IMR-90 (cell line): ENCODE data around the gene RAI14. TPM values are rescaled to one million over a fixed set of nuclear protein-coding genes. Genes with fewer than 3 reads are reported as not detected.

Experiments
- ATAC-seq: fragments of 200-7000 bp; cut with Tn5 transposase; 2 replicates; pipeline ENCODE4 v1.9.1; 2020; ENCODE audit warnings: low read depth, mild to moderate bottlenecking, moderate library complexity
- BruUV-seq: library from RNA; stranded (reverse); fragments of 400-500 nt; replicated peaks from 2 replicates; lab custom pipeline; 2021; lab: Mats Ljungman, UMichigan
- CTCF ChIA-PET: fragments of 300-600 bp; formaldehyde crosslinking; extraction: SDS; loops from one replicate; lab custom pipeline; 2021; ENCODE audit warnings: antibody characterized with exemption; lab: Yijun Ruan, JAX
- POLR2A ChIA-PET: fragments of 300-600 bp; sonication (Branson Sonifier 250); formaldehyde crosslinking; loops from one replicate; lab custom pipeline; 2022; ENCODE audit warnings: antibody characterized with exemption; ENCODE audit not compliant: unreplicated experiment; lab: Charles Lee
- DNase-seq: peaks from one replicate; pipeline ENCODE4 v3.0.0; 2013
- H2AFZ ChIP-seq: replicated peaks from 2 replicates; pipeline ENCODE3; 2013; ENCODE audit warnings: low read length, mild to moderate bottlenecking; ENCODE audit not compliant: poor library complexity
- H2AK5ac ChIP-seq: 2 replicates; pipeline ENCODE4 v1.6.1; 2013; ENCODE audit warnings: low read depth, low read length, inconsistent platforms
- H2AK9ac ChIP-seq: replicated peaks from 2 replicates; pipeline ENCODE3; 2013; ENCODE audit warnings: mild to moderate bottlenecking, low read depth, low read length, moderate library complexity; ENCODE audit not compliant: poor library complexity
- H2BK120ac ChIP-seq: 2 replicates; pipeline ENCODE4 v1.6.1; 2013; ENCODE audit warnings: low read depth, low read length, inconsistent platforms
- H2BK15ac ChIP-seq: 3 replicates; pipeline ENCODE4 v1.6.1; 2013; ENCODE audit warnings: low read depth, low read length, inconsistent platforms
- H2BK20ac ChIP-seq: 2 replicates; pipeline ENCODE4 v1.6.1; 2013; ENCODE audit warnings: low read depth, mild to moderate bottlenecking, inconsistent platforms, low read length, moderate library complexity
- H2BK5ac ChIP-seq: 2 replicates; pipeline ENCODE4 v1.6.1; 2013; ENCODE audit warnings: mild to moderate bottlenecking, low read depth, low read length, inconsistent platforms; ENCODE audit not compliant: poor library complexity, severe bottlenecking
- H3K14ac ChIP-seq: replicated peaks from 2 replicates; pipeline ENCODE4 v1.6.1; 2013; ENCODE audit warnings: low read depth, low read length, inconsistent platforms
- H3K18ac ChIP-seq: 2 replicates; pipeline ENCODE4 v1.6.1; 2013; ENCODE audit warnings: low read depth, low read length, control low read depth
- H3K23ac ChIP-seq: 2 replicates; pipeline ENCODE4 v1.6.1; 2013; ENCODE audit warnings: low read depth, low read length, inconsistent platforms
- H3K27ac ChIP-seq: 2 replicates; pipeline ENCODE4 v1.5.1; 2013; ENCODE audit warnings: mild to moderate bottlenecking, control low read depth, low read length; ENCODE audit not compliant: insufficient read depth
- H3K27me3 ChIP-seq: 2 replicates; pipeline ENCODE4 v1.6.1; 2013; ENCODE audit warnings: low read length; ENCODE audit not compliant: control insufficient read depth, insufficient read depth
- H3K36me3 ChIP-seq: 2 replicates; pipeline ENCODE4 v1.6.1; 2013; ENCODE audit warnings: low read length, mixed read lengths; ENCODE audit not compliant: control insufficient read depth, insufficient read depth
- H3K4ac ChIP-seq: 2 replicates; pipeline ENCODE4 v1.6.1; 2013; ENCODE audit warnings: low read depth, low read length, inconsistent platforms
- H3K4me1 ChIP-seq: 2 replicates; pipeline ENCODE4 v1.6.1; 2013; ENCODE audit warnings: low read length, mixed read lengths; ENCODE audit not compliant: control insufficient read depth, insufficient read depth
- H3K4me2 ChIP-seq: 2 replicates; pipeline ENCODE4 v1.6.1; 2013; ENCODE audit warnings: low read depth, mild to moderate bottlenecking, control low read depth, low read length, moderate library complexity
- H3K4me3 ChIP-seq: 2 replicates; pipeline ENCODE4 v1.5.1; 2013; ENCODE audit warnings: low read depth, mild to moderate bottlenecking, control low read depth, low read length, moderate library complexity; ENCODE audit not compliant: insufficient read depth
- H3K56ac ChIP-seq: 2 replicates; pipeline ENCODE4 v1.6.1; 2013; ENCODE audit warnings: low read length, inconsistent platforms; ENCODE audit not compliant: insufficient read depth; ENCODE audit errors: extremely low read depth
- H3K79me1 ChIP-seq, 2 experiments: 2 replicates each; pipeline ENCODE4 v1.6.1; 2013; ENCODE audit warnings: low read length in 2 of 2, inconsistent platforms in 1 of 2, low read depth in 1 of 2
- H3K9ac ChIP-seq: 2 replicates; pipeline ENCODE4 v1.6.1; 2013; ENCODE audit warnings: low read depth, low read length, control low read depth
- H3K9me1 ChIP-seq: 2 replicates; pipeline ENCODE4 v1.6.1; 2013; ENCODE audit warnings: low read length, inconsistent platforms; ENCODE audit not compliant: insufficient read depth
- H3K9me3 ChIP-seq: 2 replicates; pipeline ENCODE4 v1.6.1; 2013; ENCODE audit warnings: low read length; ENCODE audit not compliant: control insufficient read depth, insufficient read depth
- H4K20me1 ChIP-seq: 2 replicates; pipeline ENCODE4 v1.6.1; 2013; ENCODE audit warnings: low read length, inconsistent platforms; ENCODE audit not compliant: insufficient read depth
- H4K5ac ChIP-seq: 2 replicates; pipeline ENCODE4 v1.6.1; 2013; ENCODE audit warnings: mild to moderate bottlenecking, low read depth, low read length, control low read depth
- H4K8ac ChIP-seq, 2 experiments: 2 replicates each; pipeline ENCODE4 v1.6.1; 2013; ENCODE audit warnings: low read depth in 2 of 2, low read length in 2 of 2, control low read depth in 1 of 2, inconsistent platforms in 1 of 2
- H4K91ac ChIP-seq: 2 replicates; pipeline ENCODE4 v1.6.1; 2013; ENCODE audit warnings: low read depth, low read length, inconsistent platforms; ENCODE audit not compliant: insufficient read depth
- BHLHE40 ChIP-seq: fragments of 150-350 bp; IDR thresholded peaks from 2 replicates; pipeline ENCODE4 v1.6.1; 2016; ENCODE audit warnings: mild to moderate bottlenecking, low read depth, low read length
- CHD1 ChIP-seq: IDR thresholded peaks from 2 replicates; pipeline ENCODE4 v1.6.1; 2012; ENCODE audit warnings: low read depth, low read length, improper control_type of control experiment
- FOS ChIP-seq: fragments of 150-350 bp; IDR thresholded peaks from 2 replicates; pipeline ENCODE4 v1.6.1; 2016; ENCODE audit warnings: low read depth, low read length
- MXI1 ChIP-seq: IDR thresholded peaks from 2 replicates; pipeline ENCODE4 v1.6.1; 2012; ENCODE audit warnings: low read depth, mild to moderate bottlenecking, low read length, moderate library complexity, borderline replicate concordance
- NFE2L2 ChIP-seq: fragments of 150-350 bp; IDR thresholded peaks from 2 replicates; pipeline ENCODE4 v1.6.1; 2016; ENCODE audit warnings: low read depth, mild to moderate bottlenecking, low read length
- RAD21 ChIP-seq: IDR thresholded peaks from 2 replicates; pipeline ENCODE4 v1.6.1; 2012; ENCODE audit warnings: low read length, improper control_type of control experiment
- RCOR1 ChIP-seq: IDR thresholded peaks from 2 replicates; pipeline ENCODE4 v1.6.1; 2012; ENCODE audit warnings: mild to moderate bottlenecking, low read length, improper control_type of control experiment; ENCODE audit not compliant: insufficient replicate concordance
- SMC3 ChIP-seq: fragments of 150-350 bp; IDR thresholded peaks from 2 replicates; pipeline ENCODE4 v1.6.1; 2016; ENCODE audit warnings: low read depth, mild to moderate bottlenecking, antibody characterized with exemption, low read length, moderate library complexity
- WGBS, 2 experiments: methylation state at CpG; one replicate each; pipeline versions ENCODE4 v1.1.5 to v1.1.7; 2013; ENCODE audit warnings: missing lambda C conversion rate in 2 of 2; ENCODE audit not compliant: insufficient read length in 1 of 2; ENCODE audit errors: extremely low coverage in 2 of 2; 5-methylcytosine and 5-hydroxymethylcytosine counted together
- dilution Hi-C: fragments of 300-500 bp; cut with HindIII; formaldehyde crosslinking; loops from one replicate; pipeline ENCODE4 v1.14.3; 2018; ENCODE audit warnings: low sequenced_read_pairs; ENCODE audit not compliant: unreplicated experiment
- in situ Hi-C: fragments of 300-500 bp; cut with MboI; formaldehyde crosslinking; loops from 3 replicates; pipeline ENCODE4 v1.14.3; 2019; ENCODE audit warnings: low sequenced_read_pairs, inconsistent platforms, mixed read lengths
- intact Hi-C: fragments of 100-400 bp; cut with micrococcal nuclease; formaldehyde crosslinking; loops from 2 replicates; pipeline ENCODE4 v1.10.0; 2022
- polyA plus RNA-seq, 3 experiments: library from polyadenylated mRNA; depleted of rRNA; stranded (reverse); fragments of >200 nt; gene quantifications; 2 replicates each; pipeline ENCODE4 v1.2.3, GENCODE V29; 2012; ENCODE audit warnings: low replicate concordance in 1 of 3
- total RNA-seq: library from RNA; depleted of rRNA; stranded (reverse); fragments of >200 nt; gene quantifications from 2 replicates; pipeline ENCODE4 v1.2.3, GENCODE V29; 2012
- TF ChIP-seq, protein P1 (sequence below): fragments of 150-350 bp; IDR thresholded peaks from 2 replicates; pipeline ENCODE4 v1.6.1; 2017; ENCODE audit warnings: mild to moderate bottlenecking, antibody characterized with exemption, low read length, low read depth
- TF ChIP-seq, protein P2 (sequence below): conservative IDR thresholded peaks from 2 replicates; pipeline ENCODE4 v1.5.1; 2012; ENCODE audit warnings: mild to moderate bottlenecking, low read depth, low read length, improper control_type of control experiment

RAI14 gene
- total and polyA plus RNA-seq, 2 of the 4 experiments (the other 2 are of a cell fraction) = 221 to 267 TPM

- no peaks in the 10 kb centered on the region; the same call in 1 of the 2 replicates for H3K27me3 ChIP-seq
- H2AK9ac ChIP-seq = no peak overlapping the region
- no peak overlapping the region for H4K8ac ChIP-seq
- no peak overlapping the region for H2BK120ac ChIP-seq
- no peaks in the 10 kb centered on the region for H3K9me1 ChIP-seq
- TF ChIP-seq CHD1 = no peak
- no peak for TF ChIP-seq RCOR1
- no peak for TF ChIP-seq MXI1
- no peak for TF ChIP-seq SMC3
- no peak for TF ChIP-seq NFE2L2
- TF ChIP-seq, protein P1, sequence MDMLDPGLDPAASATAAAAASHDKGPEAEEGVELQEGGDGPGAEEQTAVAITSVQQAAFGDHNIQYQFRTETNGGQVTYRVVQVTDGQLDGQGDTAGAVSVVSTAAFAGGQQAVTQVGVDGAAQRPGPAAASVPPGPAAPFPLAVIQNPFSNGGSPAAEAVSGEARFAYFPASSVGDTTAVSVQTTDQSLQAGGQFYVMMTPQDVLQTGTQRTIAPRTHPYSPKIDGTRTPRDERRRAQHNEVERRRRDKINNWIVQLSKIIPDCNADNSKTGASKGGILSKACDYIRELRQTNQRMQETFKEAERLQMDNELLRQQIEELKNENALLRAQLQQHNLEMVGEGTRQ = no peak
- no peak for TF ChIP-seq RAD21
- TF ChIP-seq BHLHE40 = no peak
- TF ChIP-seq, protein P2, sequence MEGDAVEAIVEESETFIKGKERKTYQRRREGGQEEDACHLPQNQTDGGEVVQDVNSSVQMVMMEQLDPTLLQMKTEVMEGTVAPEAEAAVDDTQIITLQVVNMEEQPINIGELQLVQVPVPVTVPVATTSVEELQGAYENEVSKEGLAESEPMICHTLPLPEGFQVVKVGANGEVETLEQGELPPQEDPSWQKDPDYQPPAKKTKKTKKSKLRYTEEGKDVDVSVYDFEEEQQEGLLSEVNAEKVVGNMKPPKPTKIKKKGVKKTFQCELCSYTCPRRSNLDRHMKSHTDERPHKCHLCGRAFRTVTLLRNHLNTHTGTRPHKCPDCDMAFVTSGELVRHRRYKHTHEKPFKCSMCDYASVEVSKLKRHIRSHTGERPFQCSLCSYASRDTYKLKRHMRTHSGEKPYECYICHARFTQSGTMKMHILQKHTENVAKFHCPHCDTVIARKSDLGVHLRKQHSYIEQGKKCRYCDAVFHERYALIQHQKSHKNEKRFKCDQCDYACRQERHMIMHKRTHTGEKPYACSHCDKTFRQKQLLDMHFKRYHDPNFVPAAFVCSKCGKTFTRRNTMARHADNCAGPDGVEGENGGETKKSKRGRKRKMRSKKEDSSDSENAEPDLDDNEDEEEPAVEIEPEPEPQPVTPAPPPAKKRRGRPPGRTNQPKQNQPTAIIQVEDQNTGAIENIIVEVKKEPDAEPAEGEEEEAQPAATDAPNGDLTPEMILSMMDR = no peak
- no peak for TF ChIP-seq FOS
- H2BK20ac ChIP-seq = no peak overlapping the region
- no TSS peak for BruUV-seq
- no peak overlapping the region for H3K4me2 ChIP-seq
- H3K23ac ChIP-seq = no peak overlapping the region
- no peak overlapping the region for H4K91ac ChIP-seq
- dilution Hi-C loops (no loop called here), in situ Hi-C loops (no loop called here), intact Hi-C loops (no loop called here)
- no peak overlapping the region for H3K14ac ChIP-seq
- H2AK5ac ChIP-seq = no peak overlapping the region
- H3K27ac ChIP-seq = no peak overlapping the region
- no peak overlapping the region for H3K9ac ChIP-seq
- H2BK5ac ChIP-seq = no peak overlapping the region
- ChIA-PET CTCF (no interaction called here), POLR2A (no interaction called here)
- no peaks in the 10 kb centered on the region for H3K9me3 ChIP-seq
- H3K4me3 ChIP-seq = no peak overlapping the region
- no peak overlapping the region for H2AFZ ChIP-seq
- no CpG with 5 or more reads among the region's 3 CpGs for WGBS, 2 experiments
- DNase-seq (no peak), ATAC-seq (no peak)
- H2BK15ac ChIP-seq = no peak overlapping the region
- H3K79me1 ChIP-seq = no peaks in the 10 kb centered on the region
- no peaks in the 10 kb centered on the region for H3K4me1 ChIP-seq
- H3K56ac ChIP-seq = no peak overlapping the region
- no peak overlapping the region for H3K18ac ChIP-seq
- no peak overlapping the region for H3K4ac ChIP-seq
- no peaks in the 10 kb centered on the region for H3K36me3 ChIP-seq
- H4K5ac ChIP-seq = no peak overlapping the region
- H4K20me1 ChIP-seq = no peaks in the 10 kb centered on the region
These were observed 211.5 kb downstream of the RAI14 start for GRCh38 chr5:34867660-34868059.
